NCI-H1092 (cell line): ENCODE data around the gene COMT.

Experiments
- DNase-seq: peaks from one replicate; lab custom pipeline; 2025; lab: John Stamatoyannopoulos, UW

The COMT gene

DNA sequence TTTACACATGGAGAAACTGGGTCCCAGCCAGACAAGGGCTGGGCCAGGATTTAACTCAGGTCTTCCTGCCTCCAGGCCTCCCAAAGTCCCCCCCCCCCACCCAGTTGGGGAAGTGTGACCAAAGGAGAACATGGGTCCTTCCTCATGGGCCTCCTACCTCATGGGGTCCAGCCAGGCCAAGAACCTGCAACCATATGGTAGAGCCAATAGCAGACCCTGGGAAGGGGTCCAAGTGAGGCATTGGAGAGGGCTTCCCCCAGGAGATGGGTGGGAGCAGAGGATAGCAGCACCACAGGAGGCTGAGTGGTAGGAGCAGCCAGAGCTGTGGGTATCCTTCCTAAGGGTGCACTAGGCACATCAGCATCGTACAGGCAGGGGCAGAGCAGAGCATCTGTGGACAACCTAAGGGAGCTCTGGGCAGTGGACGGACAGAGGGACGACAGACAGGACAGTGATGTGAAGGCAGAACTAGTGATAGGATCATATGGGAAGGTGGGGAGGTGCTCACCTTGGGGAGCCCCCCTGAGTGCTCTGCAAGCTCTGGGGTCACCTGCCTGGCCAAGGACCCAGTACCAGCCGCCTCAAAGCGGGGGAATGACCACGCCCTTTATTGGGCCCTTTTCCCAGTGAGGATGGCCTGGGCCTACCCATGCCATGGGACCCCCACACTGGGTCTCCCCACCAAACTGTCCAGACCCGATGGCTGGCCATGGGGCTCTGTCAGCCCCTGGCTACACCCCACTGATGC, 70.6 kb downstream of the COMT start:
- no peak for DNase-seq

DNA sequence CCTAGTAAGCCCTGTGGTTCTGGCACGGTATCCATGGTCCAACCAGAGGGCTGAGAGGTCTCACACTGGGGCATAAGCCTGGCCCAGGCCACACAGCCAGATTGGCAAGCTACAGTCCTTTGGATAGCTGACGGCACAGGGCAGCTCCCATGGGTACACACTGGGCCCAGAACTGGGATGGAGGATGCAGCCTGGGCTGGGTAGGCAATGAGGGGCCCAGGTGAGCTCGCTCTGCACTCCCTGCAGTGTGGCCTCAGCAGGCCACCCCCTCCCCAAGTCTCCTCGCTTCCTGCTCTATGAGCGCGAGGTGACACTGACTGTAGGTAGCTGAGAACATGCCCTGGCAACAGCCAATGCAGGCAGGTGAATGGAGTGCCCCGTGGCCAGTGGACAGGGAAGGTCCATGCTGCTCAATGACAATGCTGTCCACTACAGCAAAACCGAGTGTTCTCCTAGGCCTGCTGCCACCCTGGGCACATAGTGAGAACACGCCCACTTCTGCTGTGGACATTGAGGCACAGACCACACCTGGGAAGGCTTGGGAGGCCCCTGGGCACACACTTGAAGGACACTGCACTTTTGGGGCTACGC, 71.3 kb downstream of the COMT start:
- DNase-seq = no peak

DNA sequence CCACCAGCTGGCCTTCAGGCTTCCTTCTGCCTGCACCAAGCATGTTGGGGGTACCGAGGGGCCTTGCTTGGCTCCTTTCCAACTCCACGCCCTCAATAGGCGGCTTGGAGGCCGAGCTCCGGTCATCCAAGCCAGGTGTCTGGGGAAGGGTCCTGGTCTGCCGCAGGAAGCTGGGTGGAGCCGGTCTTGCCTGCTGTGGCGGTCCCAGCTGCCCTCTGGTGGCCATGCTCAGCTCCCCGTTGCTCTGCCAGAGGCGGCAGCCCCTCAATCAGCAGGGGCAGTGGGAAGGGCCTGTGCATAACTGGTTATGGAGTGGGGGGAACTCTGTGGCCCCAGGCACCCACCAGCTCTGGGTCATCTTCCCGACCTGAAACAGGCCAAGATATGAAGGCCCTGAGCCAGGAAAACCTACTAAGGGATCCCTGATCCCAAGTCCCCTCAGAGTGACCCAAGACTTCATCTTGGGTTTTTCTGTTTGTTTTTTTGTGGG, 71.9 kb downstream of the COMT start:
- DNase-seq = peak; percentile 54

DNA sequence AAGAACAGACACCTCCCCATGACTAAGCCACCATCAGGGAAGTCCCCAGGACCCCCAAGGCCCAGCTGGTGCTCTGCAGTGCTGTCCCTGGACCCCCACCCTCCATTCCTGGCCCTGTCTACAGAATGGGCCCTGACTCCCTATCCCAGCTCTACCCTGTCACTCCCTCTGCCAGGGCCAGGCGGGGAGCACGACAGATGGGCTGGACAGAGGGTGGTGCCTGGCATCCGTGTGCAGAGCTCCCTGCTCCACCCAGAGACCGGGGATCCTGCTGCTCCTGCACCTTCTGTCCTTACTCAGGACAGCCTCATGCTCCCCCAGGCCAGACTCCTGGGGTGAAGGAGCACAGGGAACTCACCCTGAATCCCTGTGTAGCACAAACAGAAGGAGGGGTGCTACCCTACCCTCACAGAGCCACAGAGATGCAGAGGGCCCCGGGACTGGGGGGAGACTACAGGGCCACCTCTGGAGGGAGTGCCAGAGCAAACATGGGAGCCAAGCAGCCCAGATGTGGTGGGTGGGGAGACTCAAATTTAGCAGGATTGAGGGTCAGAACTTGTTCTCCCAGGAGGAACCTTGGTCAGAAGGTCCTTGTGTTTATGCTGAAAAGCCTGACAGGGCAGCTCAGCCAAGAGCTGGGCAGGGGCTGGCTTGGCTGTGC, 73.1 kb downstream of the COMT start:
- DNase-seq = no peak

DNA sequence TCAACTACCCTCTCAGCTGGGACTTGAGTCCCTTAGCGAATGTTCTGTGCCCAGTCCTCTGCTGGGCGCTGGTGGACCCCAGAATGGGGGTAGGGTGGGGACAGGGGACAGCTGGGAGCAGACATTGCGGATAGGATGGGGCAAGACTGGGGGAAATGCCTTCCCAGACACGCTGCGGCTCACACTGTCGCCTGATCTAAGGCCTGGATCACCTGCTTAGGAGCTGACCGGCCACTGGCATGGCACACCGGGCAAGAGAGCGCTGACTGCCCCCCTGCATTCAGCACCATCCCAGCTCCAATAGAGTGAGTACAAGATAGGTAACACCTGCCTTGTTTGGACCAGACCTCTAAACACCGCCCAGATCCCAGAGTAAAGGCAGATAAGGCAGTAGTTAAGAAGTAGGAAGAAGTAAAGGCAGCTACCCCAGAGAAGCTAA, 73.6 kb downstream of the COMT start:
- no peak for DNase-seq

DNA sequence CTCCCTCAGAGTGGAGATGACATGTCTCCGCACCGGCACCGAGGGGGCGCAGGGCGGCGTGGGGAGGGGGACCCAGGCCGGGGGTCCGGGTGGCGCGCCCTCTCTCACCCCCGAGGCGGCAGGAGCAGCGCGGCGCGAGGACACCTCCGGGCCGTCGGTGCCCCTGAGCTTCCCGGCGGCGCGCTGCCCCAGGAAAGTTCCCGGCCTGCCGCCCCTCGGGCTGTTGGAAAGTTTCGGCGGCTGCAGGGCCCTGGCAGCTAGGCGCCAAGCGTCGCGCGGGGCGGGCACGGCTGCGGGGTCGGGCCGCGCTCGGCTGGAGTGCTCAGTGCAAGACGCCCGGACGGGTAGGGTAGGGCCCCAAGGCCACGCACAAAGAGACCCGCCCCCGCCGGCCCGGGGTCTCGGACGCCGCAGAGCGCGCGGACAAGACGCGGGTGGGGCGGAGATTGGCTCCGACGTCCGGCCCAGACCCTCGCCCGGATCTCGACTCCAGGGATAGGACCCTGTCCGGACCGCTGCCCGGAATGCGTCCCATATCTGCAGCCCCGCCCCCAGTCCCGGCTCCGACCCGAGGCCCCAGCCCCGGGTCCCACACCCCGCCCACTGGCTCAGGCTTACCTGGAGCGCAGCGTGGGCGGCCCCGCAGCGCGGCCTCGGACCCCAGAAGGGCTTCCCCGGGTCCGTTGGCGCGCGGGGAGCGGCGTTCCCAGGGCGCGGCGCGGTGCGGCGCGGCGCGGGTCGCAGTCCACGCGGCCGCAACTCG, 74.6 kb downstream of the COMT start:
- no peak for DNase-seq

DNA sequence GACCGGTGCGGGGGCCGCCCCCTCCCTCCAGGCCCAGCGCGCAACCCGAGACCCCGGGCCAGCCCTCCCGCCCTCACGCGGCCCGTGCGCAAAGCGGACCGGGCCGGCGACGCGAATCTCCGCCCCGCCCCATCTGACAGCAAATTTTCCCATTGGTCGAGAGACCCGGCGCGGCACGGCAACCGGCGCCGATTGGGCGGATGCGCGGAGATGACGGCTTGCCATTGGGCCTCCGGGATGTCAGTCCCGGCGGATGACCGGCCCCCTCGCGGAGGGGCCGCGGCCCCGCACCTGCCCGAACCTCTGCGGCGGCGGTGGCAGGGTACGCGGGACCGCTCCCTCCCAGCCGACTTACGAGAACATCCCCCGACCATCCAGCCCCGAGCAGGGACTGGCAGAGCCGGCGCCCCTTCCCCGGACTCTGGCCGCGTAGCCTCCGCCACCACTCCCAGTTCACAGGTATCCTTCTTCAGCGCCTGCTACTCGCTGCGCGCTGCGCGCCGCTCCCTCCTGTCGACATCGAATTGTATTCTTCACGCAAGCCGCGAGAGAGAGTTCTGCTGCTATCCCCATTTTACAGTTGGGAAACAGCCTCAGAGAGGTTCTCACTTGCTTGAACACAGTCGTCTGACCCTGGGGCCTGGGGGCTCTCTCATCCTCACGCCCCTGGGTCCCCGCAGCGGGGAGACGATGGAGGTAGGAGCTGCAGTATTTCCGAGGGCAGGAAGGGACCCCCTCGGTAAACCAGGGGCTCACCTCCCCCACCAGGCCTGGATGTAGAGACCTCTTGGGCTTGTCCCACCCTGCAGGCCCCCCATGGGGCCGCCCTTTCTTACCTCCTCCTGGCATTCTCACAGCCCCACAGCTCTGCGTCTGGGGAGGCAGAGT, 75.4 kb downstream of the COMT start, which contains the start of gene ARVCF:
ARVCF (minus strand) TSS at position 90 of the 888 bp plus-strand sequence. CDS start 26,029 bp downstream, outside the sequence.
- peak; percentile 89 for DNase-seq

DNA sequence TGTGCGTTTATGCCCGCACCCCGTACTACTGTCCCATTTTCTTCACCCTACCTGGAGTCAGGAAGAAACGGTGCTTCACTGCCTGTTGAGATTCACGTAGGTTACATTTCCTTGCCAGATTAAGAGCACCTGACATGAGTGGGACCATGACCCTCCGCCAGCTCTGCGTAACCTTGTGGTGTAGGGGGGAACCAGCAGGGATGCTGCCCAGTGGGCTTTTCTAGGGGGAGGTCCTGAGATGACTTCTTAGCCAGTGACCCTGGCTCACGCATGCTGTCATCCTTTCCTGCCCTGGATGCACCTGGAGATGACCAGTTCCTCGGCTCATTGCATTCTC, 76.0 kb downstream of the COMT start:
- no peak for DNase-seq

DNA sequence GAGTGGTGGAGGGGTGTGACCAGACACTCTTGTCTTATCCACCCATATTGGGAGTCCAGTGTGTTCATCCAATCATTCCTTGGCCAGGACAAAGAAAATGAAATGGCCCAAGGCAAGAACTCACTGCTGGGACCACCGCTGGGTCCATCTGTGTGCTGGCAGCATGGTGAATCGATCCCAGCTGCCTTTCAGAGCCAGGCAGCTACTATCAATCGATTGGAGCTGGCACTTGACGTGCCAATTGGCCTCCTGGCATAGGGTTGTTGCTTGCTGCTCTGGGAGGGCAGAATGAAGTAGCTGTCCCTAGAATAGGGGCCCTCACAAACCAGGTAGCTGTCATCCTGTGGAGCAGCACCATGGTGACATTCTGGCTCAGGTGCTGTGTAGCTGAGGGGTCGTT, 76.4 kb downstream of the COMT start:
- DNase-seq = no peak
